ENCODE measurements around the gene PPP2R5E.

PPP2R5E gene

GRCh38 chr14:63432888-63433552 lies 110.2 kb downstream of the PPP2R5E start:
- Histone ChIP-seq H3K4me3 (ENCODE audit: extremely low read depth, insufficient read depth, low read length, poor library complexity, severe bottlenecking) (no peak overlapping the region), H3K27ac (ENCODE audit: low read depth, low read length, severe bottlenecking) (no peak overlapping the region), H3K36me3 (ENCODE audit: control insufficient read depth, insufficient read depth, low read length) (no peaks in the 10 kb centered on the region), H3K9me3 (ENCODE audit: control insufficient read depth, low read length) (no peaks in the 10 kb centered on the region), H3K4me1 (ENCODE audit: control insufficient read depth, insufficient read depth, low read length, poor library complexity, severe bottlenecking) (peaks cover 9% of the 10 kb centered on the region)
- WGBS, 2 experiments (ENCODE audit: insufficient coverage in 2 of 2): 100% methylated on average over 1 to 2 of the region's 4 CpGs

GRCh38 chr14:63432228-63432627 lies 110.9 kb downstream of the PPP2R5E start:
- 79 to 89% methylated on average over 4 to 5 of the region's 5 CpGs for WGBS, 2 experiments (ENCODE audit: insufficient coverage in 2 of 2)
- Histone ChIP-seq H3K27ac (ENCODE audit: low read depth, low read length, severe bottlenecking) (no peak overlapping the region), H3K4me3 (ENCODE audit: extremely low read depth, insufficient read depth, low read length, poor library complexity, severe bottlenecking) (no peak overlapping the region)

GRCh38 chr14:63431466-63431865 lies 111.7 kb downstream of the PPP2R5E start:
- no peaks in the 10 kb centered on the region for H3K36me3 ChIP-seq (ENCODE audit: control insufficient read depth, insufficient read depth, low read length)
- H3K27ac ChIP-seq (ENCODE audit: low read depth, low read length, severe bottlenecking): no peak overlapping the region
- no peaks in the 10 kb centered on the region for H3K9me3 ChIP-seq (ENCODE audit: control insufficient read depth, low read length)
- H3K4me1 ChIP-seq (ENCODE audit: control insufficient read depth, insufficient read depth, low read length, poor library complexity, severe bottlenecking): peaks cover 6% of the 10 kb centered on the region
- WGBS, 2 experiments (ENCODE audit: insufficient coverage in 2 of 2): 100% methylated on average over 1 of the region's 3 CpGs; no CpG with 5 or more reads in 1 of the 2 experiments
- no peak overlapping the region for H3K4me3 ChIP-seq (ENCODE audit: extremely low read depth, insufficient read depth, low read length, poor library complexity, severe bottlenecking)

More at GRCh38 chr14:63432228-63432627, 110.9 kb downstream of the PPP2R5E start:
- H3K9me3 ChIP-seq (ENCODE audit: control insufficient read depth, low read length): no peaks in the 10 kb centered on the region
- peaks cover 6% of the 10 kb centered on the region for H3K4me1 ChIP-seq (ENCODE audit: control insufficient read depth, insufficient read depth, low read length, poor library complexity, severe bottlenecking)
- no peaks in the 10 kb centered on the region for H3K36me3 ChIP-seq (ENCODE audit: control insufficient read depth, insufficient read depth, low read length)

- H3K27ac ChIP-seq (ENCODE audit: low read depth, low read length, severe bottlenecking): no peak overlapping the region
- no peak overlapping the region for H3K4me3 ChIP-seq (ENCODE audit: extremely low read depth, insufficient read depth, low read length, poor library complexity, severe bottlenecking)
- WGBS, 2 experiments (ENCODE audit: insufficient coverage in 2 of 2): no CpG with 5 or more reads among the region's 1 CpG
- H3K36me3 ChIP-seq (ENCODE audit: control insufficient read depth, insufficient read depth, low read length): no peaks in the 10 kb centered on the region
- no peaks in the 10 kb centered on the region for H3K9me3 ChIP-seq (ENCODE audit: control insufficient read depth, low read length)
- peaks cover 3% of the 10 kb centered on the region for H3K4me1 ChIP-seq (ENCODE audit: control insufficient read depth, insufficient read depth, low read length, poor library complexity, severe bottlenecking)
Observed at GRCh38 chr14:63428486-63428885, 114.7 kb downstream of the PPP2R5E start.

- H3K36me3 ChIP-seq (ENCODE audit: control insufficient read depth, insufficient read depth, low read length): peaks cover 5% of the 10 kb centered on the region
- H3K4me1 ChIP-seq (ENCODE audit: control insufficient read depth, insufficient read depth, low read length, poor library complexity, severe bottlenecking): no peaks in the 10 kb centered on the region
- no peak overlapping the region for H3K4me3 ChIP-seq (ENCODE audit: extremely low read depth, insufficient read depth, low read length, poor library complexity, severe bottlenecking)
- no peak overlapping the region for H3K27ac ChIP-seq (ENCODE audit: low read depth, low read length, severe bottlenecking)
- WGBS, 2 experiments (ENCODE audit: insufficient coverage in 2 of 2): 79 to 81% methylated on average over 3 of the region's 6 CpGs
- H3K9me3 ChIP-seq (ENCODE audit: control insufficient read depth, low read length): no peaks in the 10 kb centered on the region
Observed at GRCh38 chr14:63426838-63427352, 116.3 kb downstream of the PPP2R5E start.

GRCh38 chr14:63423889-63424288 lies 119.3 kb downstream of the PPP2R5E start:
- no peak overlapping the region for H3K4me3 ChIP-seq (ENCODE audit: extremely low read depth, insufficient read depth, low read length, poor library complexity, severe bottlenecking)
- H3K27ac ChIP-seq (ENCODE audit: low read depth, low read length, severe bottlenecking): no peak overlapping the region
- peaks cover 21% of the 10 kb centered on the region for H3K36me3 ChIP-seq (ENCODE audit: control insufficient read depth, insufficient read depth, low read length)
- H3K4me1 ChIP-seq (ENCODE audit: control insufficient read depth, insufficient read depth, low read length, poor library complexity, severe bottlenecking): no peaks in the 10 kb centered on the region
- WGBS, 2 experiments (ENCODE audit: insufficient coverage in 2 of 2): 88 to 93% methylated on average over 2 to 4 of the region's 4 CpGs
- H3K9me3 ChIP-seq (ENCODE audit: control insufficient read depth, low read length): no peaks in the 10 kb centered on the region

GRCh38 chr14:63423381-63423780 lies 119.8 kb downstream of the PPP2R5E start:
- H3K27ac ChIP-seq (ENCODE audit: low read depth, low read length, severe bottlenecking): no peak overlapping the region
- no peak overlapping the region for H3K4me3 ChIP-seq (ENCODE audit: extremely low read depth, insufficient read depth, low read length, poor library complexity, severe bottlenecking)
- H3K9me3 ChIP-seq (ENCODE audit: control insufficient read depth, low read length): no peaks in the 10 kb centered on the region
- H3K4me1 ChIP-seq (ENCODE audit: control insufficient read depth, insufficient read depth, low read length, poor library complexity, severe bottlenecking): no peaks in the 10 kb centered on the region
- H3K36me3 ChIP-seq (ENCODE audit: control insufficient read depth, insufficient read depth, low read length): peaks cover 22% of the 10 kb centered on the region
- 100% methylated on average over 2 of the region's 2 CpGs; no CpG with 5 or more reads in 1 of the 2 experiments for WGBS, 2 experiments (ENCODE audit: insufficient coverage in 2 of 2)

GRCh38 chr14:63421919-63422318 lies 121.3 kb downstream of the PPP2R5E start:
- Histone ChIP-seq H3K27ac (ENCODE audit: low read depth, low read length, severe bottlenecking) (no peak overlapping the region), H3K4me1 (ENCODE audit: control insufficient read depth, insufficient read depth, low read length, poor library complexity, severe bottlenecking) (no peaks in the 10 kb centered on the region), H3K36me3 (ENCODE audit: control insufficient read depth, insufficient read depth, low read length) (peaks cover 28% of the 10 kb centered on the region), H3K9me3 (ENCODE audit: control insufficient read depth, low read length) (no peaks in the 10 kb centered on the region), H3K4me3 (ENCODE audit: extremely low read depth, insufficient read depth, low read length, poor library complexity, severe bottlenecking) (no peak overlapping the region)
- WGBS, 2 experiments (ENCODE audit: insufficient coverage in 2 of 2): 96 to 100% methylated on average over 1 to 3 of the region's 3 CpGs

- Histone ChIP-seq H3K36me3 (ENCODE audit: control insufficient read depth, insufficient read depth, low read length) (peaks cover 28% of the 10 kb centered on the region), H3K4me3 (ENCODE audit: extremely low read depth, insufficient read depth, low read length, poor library complexity, severe bottlenecking) (no peak overlapping the region), H3K9me3 (ENCODE audit: control insufficient read depth, low read length) (no peaks in the 10 kb centered on the region), H3K4me1 (ENCODE audit: control insufficient read depth, insufficient read depth, low read length, poor library complexity, severe bottlenecking) (no peaks in the 10 kb centered on the region), H3K27ac (ENCODE audit: low read depth, low read length, severe bottlenecking) (no peak overlapping the region)
- WGBS, 2 experiments (ENCODE audit: insufficient coverage in 2 of 2): no CpG with 5 or more reads among the region's 2 CpGs
Observed at GRCh38 chr14:63421226-63421625, 122.0 kb downstream of the PPP2R5E start.

- Histone ChIP-seq H3K4me3 (ENCODE audit: extremely low read depth, insufficient read depth, low read length, poor library complexity, severe bottlenecking) (no peak overlapping the region), H3K9me3 (ENCODE audit: control insufficient read depth, low read length) (no peaks in the 10 kb centered on the region), H3K27ac (ENCODE audit: low read depth, low read length, severe bottlenecking) (no peak overlapping the region), H3K36me3 (ENCODE audit: control insufficient read depth, insufficient read depth, low read length) (peaks cover 39% of the 10 kb centered on the region), H3K4me1 (ENCODE audit: control insufficient read depth, insufficient read depth, low read length, poor library complexity, severe bottlenecking) (no peaks in the 10 kb centered on the region)
- WGBS, 2 experiments (ENCODE audit: insufficient coverage in 2 of 2): 95 to 97% methylated on average over 3 of the region's 3 CpGs
Observed at GRCh38 chr14:63418020-63418419, 125.2 kb downstream of the PPP2R5E start.

GRCh38 chr14:63413009-63413408 lies 130.2 kb downstream of the PPP2R5E start:
- Histone ChIP-seq H3K4me3 (ENCODE audit: extremely low read depth, insufficient read depth, low read length, poor library complexity, severe bottlenecking) (no peak overlapping the region), H3K36me3 (ENCODE audit: control insufficient read depth, insufficient read depth, low read length) (peaks cover 54% of the 10 kb centered on the region), H3K4me1 (ENCODE audit: control insufficient read depth, insufficient read depth, low read length, poor library complexity, severe bottlenecking) (no peaks in the 10 kb centered on the region), H3K9me3 (ENCODE audit: control insufficient read depth, low read length) (no peaks in the 10 kb centered on the region), H3K27ac (ENCODE audit: low read depth, low read length, severe bottlenecking) (no peak overlapping the region)
- no CpG with 5 or more reads among the region's 1 CpG for WGBS, 2 experiments (ENCODE audit: insufficient coverage in 2 of 2)

Measured in mesodermal cell (in vitro differentiated cells).